Activated naive CD4-positive, alpha-beta T cell treated with anti-CD3 and anti-CD28 coated beads, Interleukin-2, amount 10 ng/mL, durations not matched to agents 7 days and 5 days (primary cell): ENCODE results near the gene IGLL5.

Source experiments
- CTCF ChIA-PET: fragments of 350-600 bp; sonication (Branson Sonifier 250); formaldehyde crosslinking; loops from one replicate; lab custom pipeline; 2021; ENCODE audit warnings: antibody characterized with exemption; lab: Charles Lee
- DNase-seq: peaks from one replicate; pipeline ENCODE4 v3.0.0-alpha.2; 2020
- H3K27ac Mint-ChIP-seq: one replicate; pipeline ENCODE4 v1.8.0; 2021; ENCODE audit warnings: mild to moderate bottlenecking, moderate library complexity, mixed read lengths
- H3K27me3 Mint-ChIP-seq: one replicate; pipeline ENCODE4 v1.8.0; 2021; ENCODE audit warnings: mild to moderate bottlenecking, mixed read lengths
- H3K36me3 Mint-ChIP-seq: one replicate; pipeline ENCODE4 v1.8.0; 2021; ENCODE audit warnings: mixed read lengths
- H3K4me1 Mint-ChIP-seq: one replicate; pipeline ENCODE4 v1.8.0; 2021; ENCODE audit warnings: mixed read lengths
- H3K4me3 Mint-ChIP-seq: one replicate; pipeline ENCODE4 v1.8.0; 2021; ENCODE audit warnings: mild to moderate bottlenecking, moderate library complexity, mixed read lengths
- H3K9me3 Mint-ChIP-seq: one replicate; pipeline ENCODE4 v1.8.0; 2021; ENCODE audit warnings: mixed read lengths

Gene IGLL5

GRCh38 chr22:22883090-22883727 lies 4.4 kb upstream of the IGLL5 start:
- H3K27ac Mint-ChIP-seq, result no peak overlapping the region

GRCh38 chr22:22884010-22884887 lies 3.4 kb upstream of the IGLL5 start:
- H3K4me1 Mint-ChIP-seq, result peaks cover 18% of the 10 kb centered on the region
- CTCF ChIA-PET, result interaction anchor here (0.6 to 9.1 kb wide), 45 partner anchors 9 to 292 kb away, joined by 3 to 191 read pairs (median 4); no protein-coding TSS in a partner anchor
- H3K4me3 Mint-ChIP-seq, result no peak overlapping the region
- H3K9me3 Mint-ChIP-seq, result no peaks in the 10 kb centered on the region
- no peaks in the 10 kb centered on the region for H3K36me3 Mint-ChIP-seq
- DNase-seq, result peak; percentile 85
- H3K27me3 Mint-ChIP-seq, result peaks cover 91% of the 10 kb centered on the region
- H3K27ac Mint-ChIP-seq, result no peak overlapping the region

More at GRCh38 chr22:22883090-22883727, 4.4 kb upstream of the IGLL5 start:
- Mint-ChIP-seq H3K9me3 (no peaks in the 10 kb centered on the region), H3K36me3 (no peaks in the 10 kb centered on the region), H3K4me1 (peaks cover 18% of the 10 kb centered on the region), H3K4me3 (no peak overlapping the region), H3K27me3 (peaks cover 91% of the 10 kb centered on the region)
- no peak for DNase-seq
- CTCF ChIA-PET, result interaction anchor here (0.9 to 9.1 kb wide), 31 partner anchors 8 to 245 kb away, joined by 3 to 191 read pairs (median 5); no protein-coding TSS in a partner anchor

GRCh38 chr22:22884888-22885840 lies 2.5 kb upstream of the IGLL5 start:
- Mint-ChIP-seq H3K9me3 (no peaks in the 10 kb centered on the region), H3K27me3 (peaks cover 84% of the 10 kb centered on the region), H3K27ac (no peak overlapping the region), H3K4me3 (no peak overlapping the region), H3K36me3 (no peaks in the 10 kb centered on the region), H3K4me1 (peaks cover 18% of the 10 kb centered on the region)
- CTCF ChIA-PET, result interaction anchor here (0.6 to 9.1 kb wide), 33 partner anchors 8 to 492 kb away, joined by 3 to 191 read pairs (median 6); no protein-coding TSS in a partner anchor
- DNase-seq, result peak; percentile 71

- no peak for DNase-seq
- Mint-ChIP-seq H3K27ac (no peak overlapping the region), H3K4me3 (no peak overlapping the region), H3K27me3 (peaks cover 71% of the 10 kb centered on the region), H3K4me1 (peaks cover 18% of the 10 kb centered on the region), H3K9me3 (no peaks in the 10 kb centered on the region), H3K36me3 (no peaks in the 10 kb centered on the region)
- CTCF ChIA-PET, result interaction anchor here (1.9 to 5.8 kb wide), 4 partner anchors 9 to 99 kb away, joined by 4 to 96 read pairs (median 38); no protein-coding TSS in a partner anchor
Measured at GRCh38 chr22:22886546-22886945, 1.1 kb upstream of the IGLL5 start.

GRCh38 chr22:22888571-22889353 lies 1.1 kb downstream of the IGLL5 start:
- Mint-ChIP-seq H3K27ac (no peak overlapping the region), H3K9me3 (no peaks in the 10 kb centered on the region), H3K4me3 (no peak overlapping the region), H3K27me3 (peaks cover 74% of the 10 kb centered on the region), H3K4me1 (peaks cover 17% of the 10 kb centered on the region), H3K36me3 (no peaks in the 10 kb centered on the region)
- CTCF ChIA-PET, result no interaction called here
- no peak for DNase-seq

GRCh38 chr22:22890085-22890484 lies 2.5 kb downstream of the IGLL5 start:
- Mint-ChIP-seq H3K4me1 (peaks cover 12% of the 10 kb centered on the region), H3K4me3 (no peak overlapping the region), H3K9me3 (no peaks in the 10 kb centered on the region), H3K27ac (no peak overlapping the region), H3K27me3 (peaks cover 74% of the 10 kb centered on the region), H3K36me3 (no peaks in the 10 kb centered on the region)
- CTCF ChIA-PET, result no interaction called here
- DNase-seq, result no peak

GRCh38 chr22:22891139-22891621 lies 3.6 kb downstream of the IGLL5 start:
- Mint-ChIP-seq H3K36me3 (no peaks in the 10 kb centered on the region), H3K27me3 (peaks cover 74% of the 10 kb centered on the region), H3K4me3 (no peak overlapping the region), H3K9me3 (no peaks in the 10 kb centered on the region), H3K27ac (no peak overlapping the region), H3K4me1 (peaks cover 6% of the 10 kb centered on the region)
- CTCF ChIA-PET, result interaction anchor here (1.0 kb wide), 1 partner anchor 89 kb away, joined by 5 read pairs; no protein-coding TSS in a partner anchor
- no peak for DNase-seq

GRCh38 chr22:22892096-22893052 lies 4.8 kb downstream of the IGLL5 start:
- DNase-seq, result peak; percentile 3
- Mint-ChIP-seq H3K27ac (no peak overlapping the region), H3K4me3 (no peak overlapping the region), H3K4me1 (peaks cover 6% of the 10 kb centered on the region), H3K9me3 (no peaks in the 10 kb centered on the region), H3K27me3 (peaks cover 71% of the 10 kb centered on the region), H3K36me3 (no peaks in the 10 kb centered on the region)
- CTCF ChIA-PET, result no interaction called here

GRCh38 chr22:22893077-22893805 lies 5.6 kb downstream of the IGLL5 start:
- Mint-ChIP-seq H3K4me1 (peaks cover 6% of the 10 kb centered on the region), H3K36me3 (no peaks in the 10 kb centered on the region), H3K4me3 (no peak overlapping the region), H3K27me3 (peaks cover 64% of the 10 kb centered on the region), H3K9me3 (no peaks in the 10 kb centered on the region), H3K27ac (no peak overlapping the region)
- DNase-seq, result peak; percentile 16
- CTCF ChIA-PET, result no interaction called here

- Mint-ChIP-seq H3K27ac (no peak overlapping the region), H3K4me1 (peaks cover 6% of the 10 kb centered on the region), H3K27me3 (peaks cover 56% of the 10 kb centered on the region), H3K4me3 (no peak overlapping the region), H3K36me3 (no peaks in the 10 kb centered on the region), H3K9me3 (no peaks in the 10 kb centered on the region)
- peak; percentile 16 for DNase-seq
- CTCF ChIA-PET, result interaction anchor here (1.6 kb wide), 1 partner anchor 61 kb away, joined by 4 read pairs; no protein-coding TSS in a partner anchor
Measured at GRCh38 chr22:22893891-22894739, 6.5 kb downstream of the IGLL5 start.
